GDM1 (cell line): ENCODE measurements around the gene LCTL.
"Not testable (repeated sequence)": the region's sequence is repeated elsewhere in the genome, so short reads cannot be mapped to it uniquely, and the experiment has no call there.

Source experiments
- DNase-seq: peaks from one replicate; lab custom pipeline; 2025; lab: John Stamatoyannopoulos, UW

Gene LCTL

GRCh38 chr15:66591322-66591862 is 25.6 kb upstream of the LCTL start:
- DNase-seq: no peak

- DNase-seq: no peak
Measured at GRCh38 chr15:66590435-66590834, 24.6 kb upstream of the LCTL start.

GRCh38 chr15:66589429-66589828 is 23.6 kb upstream of the LCTL start:
- DNase-seq: not testable (repeated sequence)

- DNase-seq: no peak
Measured at GRCh38 chr15:66588971-66589370, 23.2 kb upstream of the LCTL start.

- DNase-seq: no peak
Measured at GRCh38 chr15:66588537-66588936, 22.7 kb upstream of the LCTL start.

- DNase-seq: no peak
Measured at GRCh38 chr15:66587749-66588148, 22.0 kb upstream of the LCTL start.

GRCh38 chr15:66587020-66587419 is 21.2 kb upstream of the LCTL start:
- DNase-seq: no peak

- no peak for DNase-seq
Measured at GRCh38 chr15:66586155-66586976, 20.6 kb upstream of the LCTL start.

GRCh38 chr15:66581972-66582537 is 16.3 kb upstream of the LCTL start:
- no peak for DNase-seq

- DNase-seq: no peak
Measured at GRCh38 chr15:66580643-66581042, 14.8 kb upstream of the LCTL start.

- no peak for DNase-seq
Measured at GRCh38 chr15:66578286-66578875, 12.6 kb upstream of the LCTL start.

GRCh38 chr15:66574596-66574950 is 8.8 kb upstream of the LCTL start:
- DNase-seq: no peak

- no peak for DNase-seq
Measured at GRCh38 chr15:66573719-66574595, 8.2 kb upstream of the LCTL start.

- no peak for DNase-seq
Measured at GRCh38 chr15:66573348-66573718, 7.5 kb upstream of the LCTL start.

- DNase-seq: no peak
Measured at GRCh38 chr15:66572146-66572545, 6.3 kb upstream of the LCTL start.

GRCh38 chr15:66570842-66571478 is 5.2 kb upstream of the LCTL start:
- no peak for DNase-seq

- DNase-seq: no peak
Measured at GRCh38 chr15:66570327-66570726, 4.5 kb upstream of the LCTL start.

GRCh38 chr15:66569461-66570137 is 3.8 kb upstream of the LCTL start:
- DNase-seq: no peak

GRCh38 chr15:66567897-66568296 is 2.1 kb upstream of the LCTL start:
- no peak for DNase-seq

- DNase-seq: peak; percentile 10
Measured at GRCh38 chr15:66566963-66567531, 1.2 kb upstream of the LCTL start.

- DNase-seq: no peak
Measured at GRCh38 chr15:66565141-66565641, 607 bp downstream of the LCTL start.
